PFSK-1 (cell line): ENCODE data around the gene ZFYVE27.

Experiments used
- FOXP2 ChIP-seq: optimal IDR thresholded peaks from 2 replicates; pipeline ENCODE3; 2011; ENCODE audit warnings: borderline replicate concordance, control low read depth, inconsistent platforms; ENCODE audit not compliant: insufficient read depth; ENCODE audit errors: extremely low read length, extremely low read depth
- POLR2AphosphoS5 ChIP-seq: IDR thresholded peaks from 2 replicates; pipeline ENCODE4 v1.6.1; 2012; ENCODE audit warnings: low read depth, mild to moderate bottlenecking, control low read depth, low read length, moderate library complexity
- REST ChIP-seq, 2 experiments: IDR thresholded peaks; 2 replicates each; pipeline versions ENCODE4 v1.6.1 to v1.8.0; 2011 to 2012; ENCODE audit warnings: low read depth in 2 of 2, low read length in 2 of 2, control low read depth in 1 of 2, inconsistent platforms in 1 of 2, mild to moderate bottlenecking in 1 of 2, moderate library complexity in 1 of 2; ENCODE audit not compliant: insufficient read depth in 1 of 2
- SIN3A ChIP-seq: IDR thresholded peaks from 2 replicates; pipeline ENCODE4 v1.6.1; 2012; ENCODE audit warnings: mild to moderate bottlenecking, low read length, moderate library complexity, borderline replicate concordance; ENCODE audit not compliant: insufficient read depth
- TAF1 ChIP-seq: IDR thresholded peaks from 2 replicates; pipeline ENCODE4 v1.6.1; 2012; ENCODE audit warnings: low read length, control low read depth, borderline replicate concordance; ENCODE audit not compliant: insufficient read depth

ZFYVE27 gene

GRCh38 chr10:97798958-97799610 lies 62.2 kb downstream of the ZFYVE27 start:
- TF ChIP-seq TAF1 (no peak), FOXP2 (no peak), SIN3A (no peak), POLR2AphosphoS5 (no peak), REST (IDR thresholded peaks at IDR 0.05; ENCODE audit: insufficient read depth in 1 of 2, low read depth in 2 of 2, low read length in 2 of 2) (no peak)

- TF ChIP-seq REST (IDR thresholded peaks at IDR 0.05; ENCODE audit: insufficient read depth in 1 of 2, low read depth in 2 of 2, low read length in 2 of 2): no peak
- TF ChIP-seq TAF1: no peak
- no peak for TF ChIP-seq SIN3A
- no peak for TF ChIP-seq POLR2AphosphoS5
- no peak for TF ChIP-seq FOXP2
Measured at GRCh38 chr10:97800474-97800873, 63.5 kb downstream of the ZFYVE27 start.

GRCh38 chr10:97801422-97801821 lies 64.5 kb downstream of the ZFYVE27 start:
- TF ChIP-seq SIN3A: no peak
- 0 out of 4 replicates have a peak, but pooled peaks of 1 of the 2 experiments have one; percentile 30 for TF ChIP-seq REST (IDR thresholded peaks at IDR 0.05; ENCODE audit: insufficient read depth in 1 of 2, low read depth in 2 of 2, low read length in 2 of 2)

GRCh38 chr10:97805096-97805884 lies 68.4 kb downstream of the ZFYVE27 start:
- no peak for TF ChIP-seq FOXP2
- no peak for TF ChIP-seq REST (IDR thresholded peaks at IDR 0.05; ENCODE audit: insufficient read depth in 1 of 2, low read depth in 2 of 2, low read length in 2 of 2)
- no peak for TF ChIP-seq POLR2AphosphoS5
- TF ChIP-seq TAF1: no peak
- no peak for TF ChIP-seq SIN3A
